Stimulated activated naive CD8-positive, alpha-beta T cell treated with anti-CD3 and anti-CD28 coated beads, Interleukin-15, amount 100 ng/mL, for 72 hours (primary cell): ENCODE results near the gene HS3ST6.

Experiments
- ATAC-seq: fragments of 150-1000 bp; cut with Tn5 transposase; 2 replicates; pipeline ENCODE4 v1.10.0; 2021; ENCODE audit warnings: mild to moderate bottlenecking, moderate library complexity
- DNase-seq, 2 donors: peaks; one replicate each; pipeline ENCODE4 v3.0.0; 2021 to 2022
- H3K27ac Mint-ChIP-seq, 2 donors: one replicate each; pipeline ENCODE4 v1.8.0; 2022; ENCODE audit warnings: mild to moderate bottlenecking in 2 of 2, mixed read lengths in 2 of 2, moderate library complexity in 2 of 2
- H3K27me3 Mint-ChIP-seq: one replicate; pipeline ENCODE4 v1.8.0; 2022; ENCODE audit warnings: mixed read lengths
- H3K4me1 Mint-ChIP-seq: one replicate; pipeline ENCODE4 v1.8.0; 2022; ENCODE audit warnings: mild to moderate bottlenecking, mixed read lengths
- H3K4me3 Mint-ChIP-seq, 2 donors: one replicate each; pipeline ENCODE4 v1.8.0; 2022; ENCODE audit warnings: mild to moderate bottlenecking in 2 of 2, mixed read lengths in 2 of 2, moderate library complexity in 1 of 2
- H3K9me3 Mint-ChIP-seq, 2 donors: one replicate each; pipeline ENCODE4 v1.8.0; 2022; ENCODE audit warnings: mixed read lengths in 2 of 2

HS3ST6 gene

DNA sequence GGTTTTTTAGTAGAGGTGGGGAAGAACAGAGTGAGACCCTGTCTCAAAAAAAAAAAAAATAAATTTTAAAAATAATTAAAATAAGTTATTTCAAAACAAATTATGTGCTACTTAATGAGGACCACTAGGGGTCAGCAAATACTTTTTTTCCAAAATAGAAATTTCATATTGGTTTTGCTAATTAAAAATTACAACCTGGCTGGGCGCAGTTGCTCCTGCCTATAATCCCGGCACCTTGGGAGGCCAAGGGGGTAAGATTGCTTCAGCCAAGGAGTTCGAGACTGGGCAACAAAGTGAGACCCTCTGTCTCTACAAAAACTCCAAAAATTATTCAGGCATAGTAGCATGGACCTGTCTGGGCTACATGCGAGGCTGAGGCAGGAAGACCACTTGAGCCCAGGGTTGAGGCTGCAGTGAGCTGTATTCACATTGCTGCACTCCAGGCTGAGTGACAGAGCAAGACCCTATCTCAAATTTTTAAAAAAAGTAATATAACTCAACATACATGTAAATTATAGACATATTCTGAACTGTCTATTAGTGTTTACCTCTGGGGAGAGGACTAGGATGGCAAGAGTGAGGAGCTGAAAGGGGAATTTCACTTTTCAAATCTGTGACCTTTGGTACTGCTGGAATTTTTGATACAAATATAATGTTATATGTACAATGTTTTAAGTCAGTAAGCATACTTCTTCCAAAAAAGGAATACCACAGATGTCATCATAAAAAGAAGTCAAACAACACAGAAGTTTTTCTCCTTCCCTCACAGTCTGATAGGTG lies 54.3 kb downstream of the HS3ST6 start:
- no peaks in the 10 kb centered on the region for H3K9me3 Mint-ChIP-seq
- DNase-seq (peak; percentile 13 to 15), ATAC-seq (no peak)
- no peak overlapping the region for H3K27ac Mint-ChIP-seq
- peaks cover 5% of the 10 kb centered on the region for H3K4me1 Mint-ChIP-seq
- no peak overlapping the region for H3K4me3 Mint-ChIP-seq
- H3K27me3 Mint-ChIP-seq: peaks cover 16% of the 10 kb centered on the region

DNA sequence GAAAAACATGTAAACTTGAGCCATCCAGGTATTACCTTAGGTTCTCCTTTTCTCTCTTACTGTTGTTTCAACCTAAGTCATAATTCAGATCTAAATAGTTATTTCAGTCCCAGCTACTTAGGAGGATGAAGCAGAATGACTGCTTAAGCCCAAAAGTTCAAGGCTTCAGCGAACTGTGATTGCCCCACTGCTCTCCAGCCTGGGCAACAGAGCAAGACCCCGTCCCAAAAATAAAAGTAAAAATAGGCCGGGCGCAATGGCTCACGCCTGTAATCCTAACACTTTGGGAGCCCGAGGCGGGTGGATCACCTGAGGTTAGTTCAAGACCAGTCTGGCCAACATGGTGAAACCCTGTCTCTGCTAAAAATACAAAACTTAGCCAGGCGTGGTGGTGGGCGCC lies 55.8 kb downstream of the HS3ST6 start:
- ATAC-seq (no peak), DNase-seq (no peak)
- H3K4me1 Mint-ChIP-seq: peaks cover 6% of the 10 kb centered on the region
- no peak overlapping the region for H3K27ac Mint-ChIP-seq
- H3K4me3 Mint-ChIP-seq: no peak overlapping the region
- no peaks in the 10 kb centered on the region for H3K9me3 Mint-ChIP-seq
- H3K27me3 Mint-ChIP-seq: peaks cover 16% of the 10 kb centered on the region

DNA sequence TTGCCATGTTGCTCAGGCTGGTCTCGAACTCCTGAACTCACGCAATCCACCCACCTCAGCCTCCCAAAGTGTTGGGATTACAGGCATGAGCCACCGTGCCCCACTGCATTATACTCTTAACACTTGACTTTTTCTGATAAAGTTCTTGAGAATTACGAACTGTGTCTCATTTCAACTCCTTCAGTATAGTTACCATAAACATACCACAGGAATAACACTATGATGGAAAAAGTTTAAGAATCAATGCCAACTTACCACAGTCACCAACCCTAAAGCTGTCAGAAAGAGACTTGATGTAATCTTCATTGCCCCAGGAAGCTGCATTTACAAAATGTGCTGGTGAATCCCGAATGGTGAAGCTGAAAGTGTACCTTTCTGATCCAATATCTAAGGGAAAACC lies 56.5 kb downstream of the HS3ST6 start:
- Mint-ChIP-seq H3K27ac (no peak overlapping the region), H3K27me3 (peaks cover 16% of the 10 kb centered on the region), H3K4me1 (peaks cover 13% of the 10 kb centered on the region), H3K9me3 (no peaks in the 10 kb centered on the region), H3K4me3 (no peak overlapping the region)
- DNase-seq (no peak), ATAC-seq (no peak)
